Activated naive CD8-positive, alpha-beta T cell (primary cell): ENCODE results near the gene ARHGAP18.

Experiments
- H3K27ac Mint-ChIP-seq: one replicate; pipeline ENCODE4 v1.8.0; 2021; ENCODE audit warnings: mixed read lengths
- H3K27me3 Mint-ChIP-seq: one replicate; pipeline ENCODE4 v1.8.0; 2021; ENCODE audit warnings: mixed read lengths
- H3K36me3 Mint-ChIP-seq: one replicate; pipeline ENCODE4 v1.8.0; 2021; ENCODE audit warnings: mixed read lengths
- H3K4me1 Mint-ChIP-seq: one replicate; pipeline ENCODE4 v1.8.0; 2021; ENCODE audit warnings: low read depth, mixed read lengths
- H3K4me3 Mint-ChIP-seq: one replicate; pipeline ENCODE4 v1.8.0; 2021; ENCODE audit warnings: mild to moderate bottlenecking, mixed read lengths
- H3K9me3 Mint-ChIP-seq: one replicate; pipeline ENCODE4 v1.8.0; 2021; ENCODE audit warnings: low read depth, mixed read lengths

Gene ARHGAP18

GRCh38 chr6:129657483-129657882 is 52.5 kb downstream of the ARHGAP18 start:
- H3K27me3 Mint-ChIP-seq = no peaks in the 10 kb centered on the region
- H3K9me3 Mint-ChIP-seq = no peaks in the 10 kb centered on the region
- H3K4me3 Mint-ChIP-seq = no peak overlapping the region
- H3K27ac Mint-ChIP-seq = no peak overlapping the region
- H3K36me3 Mint-ChIP-seq = no peaks in the 10 kb centered on the region
- peaks cover 12% of the 10 kb centered on the region for H3K4me1 Mint-ChIP-seq

GRCh38 chr6:129655334-129655733 is 54.6 kb downstream of the ARHGAP18 start:
- Mint-ChIP-seq H3K4me3 (no peak overlapping the region), H3K36me3 (no peaks in the 10 kb centered on the region), H3K9me3 (no peaks in the 10 kb centered on the region), H3K27ac (no peak overlapping the region), H3K27me3 (no peaks in the 10 kb centered on the region), H3K4me1 (peaks cover 8% of the 10 kb centered on the region)

- Mint-ChIP-seq H3K4me1 (peaks cover 11% of the 10 kb centered on the region), H3K4me3 (no peak overlapping the region), H3K27me3 (no peaks in the 10 kb centered on the region), H3K27ac (no peak overlapping the region), H3K9me3 (no peaks in the 10 kb centered on the region), H3K36me3 (no peaks in the 10 kb centered on the region)
These were observed 56.2 kb downstream of the ARHGAP18 start for GRCh38 chr6:129653746-129654145.

- H3K4me1 Mint-ChIP-seq = peaks cover 12% of the 10 kb centered on the region
- H3K27me3 Mint-ChIP-seq = no peaks in the 10 kb centered on the region
- H3K36me3 Mint-ChIP-seq = no peaks in the 10 kb centered on the region
- no peak overlapping the region for H3K4me3 Mint-ChIP-seq
- no peaks in the 10 kb centered on the region for H3K9me3 Mint-ChIP-seq
- no peak overlapping the region for H3K27ac Mint-ChIP-seq
These were observed 56.7 kb downstream of the ARHGAP18 start for GRCh38 chr6:129653229-129653628.

- Mint-ChIP-seq H3K9me3 (no peaks in the 10 kb centered on the region), H3K36me3 (no peaks in the 10 kb centered on the region), H3K4me1 (peaks cover 12% of the 10 kb centered on the region), H3K4me3 (no peak overlapping the region), H3K27ac (no peak overlapping the region), H3K27me3 (no peaks in the 10 kb centered on the region)
These were observed 58.7 kb downstream of the ARHGAP18 start for GRCh38 chr6:129651291-129651691.

GRCh38 chr6:129648819-129649491 is 61.0 kb downstream of the ARHGAP18 start:
- H3K36me3 Mint-ChIP-seq = no peaks in the 10 kb centered on the region
- no peaks in the 10 kb centered on the region for H3K9me3 Mint-ChIP-seq
- H3K27ac Mint-ChIP-seq = no peak overlapping the region
- no peaks in the 10 kb centered on the region for H3K27me3 Mint-ChIP-seq
- peaks cover 4% of the 10 kb centered on the region for H3K4me1 Mint-ChIP-seq
- no peak overlapping the region for H3K4me3 Mint-ChIP-seq

- H3K9me3 Mint-ChIP-seq = no peaks in the 10 kb centered on the region
- H3K36me3 Mint-ChIP-seq = no peaks in the 10 kb centered on the region
- peaks cover 4% of the 10 kb centered on the region for H3K4me1 Mint-ChIP-seq
- H3K27ac Mint-ChIP-seq = no peak overlapping the region
- no peaks in the 10 kb centered on the region for H3K27me3 Mint-ChIP-seq
- H3K4me3 Mint-ChIP-seq = no peak overlapping the region
These were observed 62.9 kb downstream of the ARHGAP18 start for GRCh38 chr6:129647044-129647443.

GRCh38 chr6:129646642-129647041 is 63.3 kb downstream of the ARHGAP18 start:
- Mint-ChIP-seq H3K27ac (no peak overlapping the region), H3K27me3 (no peaks in the 10 kb centered on the region), H3K4me1 (peaks cover 4% of the 10 kb centered on the region), H3K9me3 (no peaks in the 10 kb centered on the region), H3K36me3 (no peaks in the 10 kb centered on the region), H3K4me3 (no peak overlapping the region)

- Mint-ChIP-seq H3K4me1 (peaks cover 4% of the 10 kb centered on the region), H3K36me3 (no peaks in the 10 kb centered on the region), H3K27ac (no peak overlapping the region), H3K27me3 (no peaks in the 10 kb centered on the region), H3K4me3 (no peak overlapping the region), H3K9me3 (no peaks in the 10 kb centered on the region)
These were observed 64.0 kb downstream of the ARHGAP18 start for GRCh38 chr6:129645830-129646579.

- no peak overlapping the region for H3K4me3 Mint-ChIP-seq
- H3K4me1 Mint-ChIP-seq = peaks cover 4% of the 10 kb centered on the region
- H3K9me3 Mint-ChIP-seq = no peaks in the 10 kb centered on the region
- no peak overlapping the region for H3K27ac Mint-ChIP-seq
- H3K36me3 Mint-ChIP-seq = no peaks in the 10 kb centered on the region
- H3K27me3 Mint-ChIP-seq = no peaks in the 10 kb centered on the region
These were observed 64.7 kb downstream of the ARHGAP18 start for GRCh38 chr6:129645106-129645829.

- H3K27me3 Mint-ChIP-seq = no peaks in the 10 kb centered on the region
- H3K4me1 Mint-ChIP-seq = peaks cover 4% of the 10 kb centered on the region
- H3K36me3 Mint-ChIP-seq = no peaks in the 10 kb centered on the region
- H3K9me3 Mint-ChIP-seq = no peaks in the 10 kb centered on the region
- no peak overlapping the region for H3K4me3 Mint-ChIP-seq
- H3K27ac Mint-ChIP-seq = no peak overlapping the region
These were observed 65.4 kb downstream of the ARHGAP18 start for GRCh38 chr6:129644567-129645015.

- Mint-ChIP-seq H3K4me3 (no peak overlapping the region), H3K9me3 (no peaks in the 10 kb centered on the region), H3K4me1 (peaks cover 3% of the 10 kb centered on the region), H3K36me3 (no peaks in the 10 kb centered on the region), H3K27ac (no peak overlapping the region), H3K27me3 (no peaks in the 10 kb centered on the region)
These were observed 66.0 kb downstream of the ARHGAP18 start for GRCh38 chr6:129643968-129644367.

GRCh38 chr6:129643176-129643575 is 66.8 kb downstream of the ARHGAP18 start:
- Mint-ChIP-seq H3K4me1 (no peaks in the 10 kb centered on the region), H3K27me3 (no peaks in the 10 kb centered on the region), H3K27ac (no peak overlapping the region), H3K9me3 (no peaks in the 10 kb centered on the region), H3K36me3 (no peaks in the 10 kb centered on the region), H3K4me3 (no peak overlapping the region)

- Mint-ChIP-seq H3K9me3 (no peaks in the 10 kb centered on the region), H3K36me3 (no peaks in the 10 kb centered on the region), H3K4me1 (no peaks in the 10 kb centered on the region), H3K27ac (peak overlapping the region; percentile 12), H3K27me3 (no peaks in the 10 kb centered on the region), H3K4me3 (no peak overlapping the region)
These were observed 67.7 kb downstream of the ARHGAP18 start for GRCh38 chr6:129642322-129642721.

- Mint-ChIP-seq H3K27ac (no peak overlapping the region), H3K27me3 (no peaks in the 10 kb centered on the region), H3K36me3 (no peaks in the 10 kb centered on the region), H3K4me3 (no peak overlapping the region), H3K4me1 (no peaks in the 10 kb centered on the region), H3K9me3 (no peaks in the 10 kb centered on the region)
These were observed 68.6 kb downstream of the ARHGAP18 start for GRCh38 chr6:129641344-129641743.
